ENCODE data around the gene TMTC2.
A peak's percentile ranks its signal among the peaks of the same experiment; 100 is the strongest.

TMTC2 gene

DNA sequence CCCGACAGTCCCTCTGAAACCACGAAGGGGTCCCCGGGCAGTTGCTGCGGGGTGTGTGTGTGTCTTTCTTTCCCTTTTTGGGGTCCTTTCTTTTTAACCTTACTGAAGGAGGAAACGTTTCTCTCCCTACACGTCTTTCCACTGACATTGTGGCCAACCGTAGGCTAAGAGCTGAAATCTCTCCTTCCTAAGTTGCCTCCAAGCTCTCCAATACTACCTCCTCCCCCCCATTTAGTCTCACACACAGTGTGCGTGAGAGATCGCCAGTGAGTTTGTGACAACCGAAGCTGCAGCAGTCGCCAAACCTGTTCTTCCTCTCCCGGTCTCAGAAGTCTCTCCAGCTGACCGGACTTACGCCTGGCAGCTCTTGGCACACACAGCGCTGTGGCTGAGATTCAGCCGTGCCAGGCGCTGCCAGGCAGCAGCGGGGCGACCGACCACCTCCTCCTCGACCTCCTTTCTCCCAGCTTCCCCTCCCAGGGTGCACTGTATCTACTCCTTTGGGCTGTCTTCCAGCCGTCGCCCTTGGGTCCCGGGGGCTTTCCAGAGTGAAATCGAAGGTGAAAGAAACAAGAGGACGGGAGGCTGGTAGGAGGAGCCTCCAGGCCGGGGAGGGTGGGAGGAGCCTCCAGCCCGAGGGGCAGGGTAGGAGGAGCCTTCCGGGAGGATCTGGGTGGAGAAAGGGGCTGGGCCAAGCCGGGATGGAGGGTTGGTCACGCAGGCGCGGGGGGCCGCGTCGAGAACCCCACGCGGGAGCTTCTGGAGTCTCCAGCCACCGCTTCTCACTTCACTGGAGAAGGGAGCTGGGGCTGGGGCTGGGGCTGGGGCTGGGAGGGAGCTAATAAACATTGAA lies at the start of gene TMTC2:
Gene TMTC2, plus strand, starts transcription at position 739 of the 853 bp plus-strand sequence.
- DNase-seq (ENCODE audit: low spot score), result peak; percentile 91

DNA sequence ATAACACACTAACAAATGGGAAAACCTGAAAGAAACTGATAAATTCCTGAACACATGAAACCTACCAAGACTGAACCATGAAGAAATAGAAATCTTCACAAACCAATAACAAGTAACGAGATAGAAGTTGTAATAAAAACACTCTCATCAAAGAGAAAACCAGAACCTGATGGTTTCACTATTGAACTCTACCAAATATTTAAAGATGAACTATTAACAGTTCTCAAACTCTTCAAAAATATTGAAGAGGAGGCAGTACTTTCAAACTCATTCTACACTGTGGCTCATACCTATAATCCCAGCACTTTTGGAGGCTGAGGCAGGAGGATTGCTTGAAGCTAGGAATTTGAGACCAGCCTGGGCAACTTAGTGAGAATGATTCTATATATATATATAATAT lies 48.4 kb upstream of the TMTC2 start:
- DNase-seq (ENCODE audit: low spot score), result no peak

DNA sequence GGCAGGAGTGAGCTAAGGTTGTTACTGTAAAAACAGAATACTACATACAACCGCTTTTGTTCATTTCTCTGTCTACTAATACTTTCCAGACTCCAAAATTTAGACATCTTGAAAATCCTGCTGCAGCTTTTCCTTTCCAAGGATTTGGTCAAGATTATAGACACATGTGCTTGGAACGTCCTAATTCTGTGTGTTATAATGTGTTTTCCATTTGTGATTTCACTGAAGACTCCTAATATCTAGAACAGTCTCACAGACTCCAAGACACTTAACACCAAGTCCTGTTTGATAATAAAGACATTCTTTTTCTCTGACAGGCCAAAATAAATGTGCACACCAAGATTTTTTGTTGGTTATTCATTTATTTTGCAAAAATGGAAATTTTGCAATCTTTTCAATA lies 41.8 kb upstream of the TMTC2 start:
- no peak for DNase-seq (ENCODE audit: low spot score)

DNA sequence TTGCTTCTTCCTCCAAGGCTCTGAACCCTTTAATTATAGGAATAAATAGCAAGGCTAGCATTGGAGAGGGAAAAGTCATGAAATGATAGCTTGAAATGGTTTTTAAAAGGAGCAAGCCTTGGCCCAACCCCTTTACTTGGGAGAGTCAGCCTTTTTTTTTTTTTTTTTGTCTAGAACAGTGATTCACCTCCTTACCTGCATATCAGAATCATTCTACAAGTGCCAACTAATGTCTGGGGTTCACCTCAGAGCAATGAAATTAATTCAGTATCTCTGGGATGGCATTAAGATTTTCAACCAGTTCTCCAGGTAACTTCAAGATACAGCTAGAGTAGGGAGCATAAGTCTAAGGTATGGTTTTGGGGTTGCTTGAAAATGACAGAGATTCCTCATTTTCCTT lies 41.3 kb upstream of the TMTC2 start:
- DNase-seq (ENCODE audit: low spot score), result no peak

DNA sequence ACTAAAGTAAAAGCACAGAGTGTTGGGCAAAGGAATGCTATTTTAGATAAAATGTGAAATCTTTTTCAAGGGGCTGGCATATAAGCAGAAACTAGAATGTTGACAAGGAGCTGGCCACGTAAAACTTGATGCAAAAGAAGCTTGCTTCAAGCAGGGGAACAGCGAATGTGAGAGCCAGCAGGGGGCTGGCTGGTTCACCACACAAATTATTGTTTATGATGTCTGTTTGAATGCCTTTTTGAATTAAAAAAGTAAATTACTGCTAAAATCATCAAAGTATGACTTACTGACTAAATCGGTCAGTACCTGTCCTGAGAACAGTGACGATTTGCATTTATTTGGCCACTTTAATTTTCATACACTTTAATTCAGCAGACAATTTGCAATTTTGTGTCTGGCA lies 38.9 kb upstream of the TMTC2 start:
- no peak for DNase-seq (ENCODE audit: low spot score)

DNA sequence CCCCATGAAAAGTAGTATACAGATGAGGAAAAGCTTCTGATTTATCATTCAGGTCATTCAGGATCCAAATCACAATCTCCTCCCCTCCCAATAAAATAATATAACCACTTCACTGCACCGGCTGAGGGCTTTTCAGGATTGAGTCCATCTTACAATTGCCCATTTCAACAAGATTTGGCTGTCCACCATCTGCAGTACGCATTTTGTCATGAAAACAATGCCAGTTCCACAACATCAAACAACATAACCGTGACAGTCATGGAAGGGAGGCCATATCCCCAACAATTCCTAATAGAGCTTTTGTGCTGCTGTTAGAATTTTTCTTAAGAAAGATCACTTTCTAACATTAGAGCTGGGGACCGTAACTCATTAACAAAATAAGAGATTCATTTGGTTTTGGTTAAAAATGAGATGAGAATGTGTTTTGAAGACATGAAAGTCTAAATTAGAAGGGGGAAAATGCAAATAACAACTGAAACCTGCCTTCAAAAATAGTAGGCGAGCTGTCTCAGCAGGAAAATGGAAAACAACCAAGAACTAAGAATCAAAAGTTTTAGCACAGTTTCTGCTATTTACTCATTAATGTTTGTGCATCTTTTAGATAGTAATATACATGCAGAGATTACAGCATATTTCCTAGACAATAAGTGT lies 38.3 kb upstream of the TMTC2 start:
- DNase-seq (ENCODE audit: low spot score), result no peak

DNA sequence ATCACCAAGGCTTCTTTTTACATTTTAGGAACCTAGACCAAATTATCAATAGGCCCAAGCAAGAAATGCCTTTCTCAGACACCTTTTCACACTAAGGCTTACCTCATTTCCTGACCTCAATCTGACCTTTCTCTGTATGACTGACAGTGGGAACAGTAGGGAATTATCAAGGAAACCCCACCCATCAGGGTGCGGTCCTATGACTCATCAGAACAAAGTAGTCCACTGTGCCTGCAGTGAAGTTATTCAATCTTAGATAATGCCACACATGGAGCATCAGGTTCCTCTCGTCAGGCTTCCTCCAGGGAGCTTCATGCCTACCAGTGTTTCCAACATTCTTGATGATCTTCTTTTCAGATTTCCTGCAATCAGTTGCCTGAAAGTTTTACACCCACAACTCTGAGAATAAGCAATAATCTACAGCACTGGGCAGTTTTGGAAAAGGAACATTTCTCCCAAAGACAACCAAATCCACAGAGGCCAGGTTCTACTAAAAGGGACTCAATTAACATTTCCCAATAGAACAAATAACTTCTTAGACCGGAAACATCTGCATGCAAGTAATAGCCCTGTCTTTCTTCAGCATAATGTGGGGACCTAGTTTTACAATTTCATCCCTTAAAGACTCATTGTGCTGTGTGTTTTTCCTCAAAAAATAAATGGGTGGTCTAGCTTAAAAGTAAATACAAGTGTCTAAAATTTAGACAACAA lies 35.9 kb upstream of the TMTC2 start:
- DNase-seq (ENCODE audit: low spot score), result peak; percentile 17

DNA sequence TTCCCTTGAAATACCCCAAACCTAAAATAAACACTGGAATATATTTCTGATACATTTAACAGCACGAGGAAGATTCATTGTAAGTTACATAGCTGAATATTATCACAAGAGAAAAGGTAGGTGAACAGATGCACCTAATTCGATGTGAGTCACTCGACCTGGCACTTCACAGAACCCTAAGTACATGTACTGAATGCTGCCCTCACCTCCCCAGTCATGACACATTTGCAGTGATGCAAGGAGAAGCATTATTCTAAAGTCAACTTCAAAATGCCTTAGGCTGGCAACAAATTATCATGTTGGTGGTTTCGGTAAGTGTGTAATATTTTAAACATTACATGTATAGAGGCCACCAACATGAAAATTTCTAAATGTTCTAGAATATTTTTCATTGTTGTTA lies 35.2 kb upstream of the TMTC2 start:
- no peak for DNase-seq (ENCODE audit: low spot score)

DNA sequence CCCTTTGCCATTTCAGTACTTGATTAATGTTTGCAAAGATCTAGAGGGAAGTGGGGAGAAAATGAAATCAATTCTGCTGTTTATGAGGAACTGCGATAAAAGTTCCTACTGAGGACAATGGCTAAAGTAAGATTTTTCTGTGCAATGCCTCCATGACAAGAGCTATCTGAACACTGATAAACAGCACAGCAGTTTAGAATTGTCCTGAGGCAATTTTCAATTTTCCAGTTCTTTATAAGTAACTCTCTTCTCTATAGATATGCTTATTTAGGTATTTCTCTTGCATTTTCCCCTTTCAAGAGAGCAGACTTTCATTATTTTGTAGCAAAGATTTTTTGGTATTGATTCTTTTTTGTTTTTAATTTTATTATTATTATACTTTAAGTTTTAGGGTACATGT lies 34.6 kb upstream of the TMTC2 start:
- DNase-seq (ENCODE audit: low spot score), result no peak

DNA sequence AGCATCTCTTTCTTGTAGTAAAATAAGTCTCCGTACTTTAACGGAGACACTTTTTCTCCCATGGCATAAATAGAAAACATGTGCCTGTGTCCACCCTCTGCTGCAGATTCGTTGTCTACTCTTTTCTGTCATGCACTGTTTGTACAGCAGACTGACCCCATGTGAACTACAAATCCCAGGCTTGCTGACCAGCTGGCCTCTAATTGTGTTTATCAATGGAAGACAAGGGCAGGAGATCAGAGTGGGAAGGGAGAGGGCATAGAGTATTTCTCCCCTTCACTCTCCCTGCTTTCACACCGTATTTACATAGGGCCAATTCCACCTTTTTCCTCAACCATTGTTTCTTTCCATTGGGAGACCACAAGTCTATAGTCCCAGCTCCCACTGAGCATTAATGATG lies 31.0 kb upstream of the TMTC2 start:
- no peak for DNase-seq (ENCODE audit: low spot score)

DNA sequence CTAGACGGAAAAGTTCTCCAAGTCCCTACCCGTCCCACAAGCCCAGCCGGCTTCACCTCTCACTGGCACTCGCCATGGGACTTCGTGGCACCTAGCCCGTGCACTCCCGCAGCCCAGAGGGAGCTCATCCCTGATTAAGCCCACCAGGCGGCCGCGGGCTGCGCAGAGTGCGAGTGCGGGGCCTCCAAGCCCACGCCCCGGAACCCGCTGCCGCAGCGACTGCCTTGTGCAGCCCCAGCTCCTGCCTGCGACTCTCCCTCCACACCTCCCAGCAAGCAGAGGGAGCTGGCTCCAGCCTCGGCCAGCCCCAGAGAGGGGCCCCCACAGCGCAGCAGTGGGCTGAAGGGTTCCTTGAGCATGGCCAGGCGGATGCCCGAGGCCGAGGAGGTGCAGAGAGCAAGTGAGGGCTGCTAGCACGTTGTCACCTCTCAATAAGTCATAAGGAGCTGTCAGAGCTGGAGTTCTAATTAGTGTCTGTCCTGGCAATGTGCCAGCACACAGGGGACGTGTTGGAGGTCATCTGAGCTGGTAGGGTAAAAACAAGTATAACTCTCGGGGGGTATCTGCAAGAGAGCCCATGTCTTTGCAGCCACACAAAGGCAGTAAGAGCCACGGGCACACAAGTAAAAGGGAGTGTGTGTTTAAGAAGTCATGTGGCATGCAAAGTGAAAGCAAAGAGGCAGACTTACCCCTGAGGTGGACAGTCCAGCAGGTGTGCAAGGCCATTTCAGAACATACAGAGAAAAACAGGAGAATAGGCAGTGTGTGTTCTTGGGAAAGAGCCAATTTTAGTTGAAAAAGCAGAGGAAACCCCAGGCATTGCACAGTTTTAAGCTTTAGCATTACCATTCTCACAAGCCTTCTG lies 27.1 kb upstream of the TMTC2 start:
- DNase-seq (ENCODE audit: low spot score), result no peak

DNA sequence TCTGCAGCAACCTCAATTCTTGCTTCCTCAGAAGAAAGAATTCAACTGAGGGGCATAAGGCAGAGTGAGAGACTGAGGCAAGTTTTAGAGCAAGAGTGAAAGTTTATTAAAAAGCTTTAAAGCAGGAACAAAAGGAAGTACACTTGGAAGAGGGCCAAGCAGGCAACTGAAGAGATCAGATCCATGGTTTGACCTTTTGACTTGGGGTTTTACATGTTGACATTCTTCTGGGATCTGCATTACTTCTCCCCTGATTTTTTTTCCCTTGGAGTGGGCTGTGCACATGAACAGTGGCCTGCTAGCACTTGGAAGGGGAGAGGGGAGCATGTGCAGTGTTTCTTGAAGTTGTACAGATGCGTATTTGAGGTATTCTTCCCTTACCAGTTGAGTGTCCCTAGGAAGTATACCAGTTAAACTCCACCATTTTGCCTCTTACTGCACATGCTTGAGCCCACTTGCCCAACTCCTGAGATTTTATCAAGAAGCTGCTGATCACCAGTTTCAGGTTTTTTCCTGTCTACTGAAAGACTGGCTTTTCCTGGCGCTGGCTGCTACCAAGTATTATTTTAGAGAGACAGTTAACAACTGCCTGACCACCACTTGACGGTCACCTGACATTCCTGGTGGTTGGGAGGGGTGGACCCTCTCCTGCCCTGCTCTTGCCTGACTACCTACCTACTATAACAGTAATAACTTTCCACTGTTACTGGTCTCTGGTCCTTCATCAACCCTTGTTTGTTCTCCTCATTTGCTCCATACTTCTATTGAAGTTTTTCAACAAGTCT lies 26.0 kb upstream of the TMTC2 start:
- no peak for DNase-seq (ENCODE audit: low spot score)

DNA sequence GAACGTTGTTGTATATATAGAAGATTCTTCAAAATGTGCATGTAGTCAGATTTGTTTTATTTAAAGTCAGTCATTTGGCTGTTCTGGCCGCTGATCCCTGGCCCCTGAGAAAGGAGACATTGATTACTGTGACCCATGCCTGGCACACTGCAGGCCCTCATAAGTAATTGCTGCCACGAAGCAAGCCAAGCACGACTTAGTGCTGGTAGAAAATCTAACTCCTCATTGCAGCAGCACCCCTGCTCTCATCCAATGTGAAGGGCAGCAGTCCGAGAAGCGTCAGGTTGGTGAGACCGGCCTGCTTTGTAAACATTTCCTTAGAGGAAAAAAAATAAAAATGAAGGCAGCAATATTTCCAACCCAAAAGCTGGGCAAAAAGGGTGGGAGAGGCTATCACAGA lies 22.8 kb upstream of the TMTC2 start:
- DNase-seq (ENCODE audit: low spot score), result no peak

DNA sequence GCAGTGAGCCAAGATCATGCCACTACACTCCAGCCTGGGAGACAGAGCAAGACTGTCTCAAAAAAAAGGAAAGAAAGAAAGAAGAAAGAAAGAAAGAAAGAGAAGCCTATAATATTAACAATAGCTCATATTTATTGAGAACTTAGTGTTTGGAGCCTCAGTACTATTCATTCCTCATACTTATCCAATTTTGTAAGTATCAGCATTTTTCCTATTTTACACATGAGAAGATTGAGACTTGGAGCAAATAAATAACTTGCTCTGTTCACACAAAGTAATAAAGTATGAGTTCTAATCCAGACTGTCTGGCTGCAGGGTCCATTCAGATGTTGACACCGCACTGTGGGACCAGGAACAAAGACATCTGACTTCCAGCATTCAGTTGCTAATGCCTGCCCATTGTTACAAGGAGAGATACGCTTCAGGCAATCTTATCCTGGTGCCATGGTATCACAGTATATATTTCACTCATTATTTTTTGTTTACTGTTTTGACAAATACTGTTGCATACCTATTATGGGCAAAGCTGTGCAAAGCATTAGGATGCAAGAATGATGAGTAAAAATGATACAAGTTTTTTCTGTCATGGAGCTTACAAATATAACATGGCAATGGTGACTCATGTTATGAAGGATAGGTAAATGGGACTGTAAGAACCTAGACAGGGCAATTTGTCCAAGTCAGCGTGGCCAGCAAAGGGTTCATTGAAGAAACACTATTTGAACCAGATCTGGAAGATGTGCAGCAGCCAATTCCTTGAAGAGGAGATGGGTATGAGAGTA lies 21.4 kb upstream of the TMTC2 start:
- no peak for DNase-seq (ENCODE audit: low spot score)

DNA sequence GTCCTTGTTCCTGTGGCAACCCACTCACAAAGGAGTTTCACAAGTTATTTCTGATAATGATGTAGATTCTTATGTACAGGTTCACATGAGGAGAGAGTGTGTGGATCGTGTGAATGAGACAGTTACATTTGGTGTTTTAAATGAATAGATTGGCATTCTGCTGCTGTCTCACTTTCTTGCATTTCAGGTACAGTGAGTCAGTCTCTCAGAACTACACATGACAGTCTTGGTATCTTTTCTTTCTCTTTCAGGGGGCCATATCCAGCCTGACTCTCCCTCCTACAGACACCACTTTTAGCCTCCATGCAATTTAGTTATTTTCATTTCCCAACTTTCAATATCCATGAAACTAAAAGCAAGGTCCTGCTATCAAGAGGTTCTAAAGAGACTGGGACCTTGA lies 19.9 kb upstream of the TMTC2 start:
- DNase-seq (ENCODE audit: low spot score), result no peak

DNA sequence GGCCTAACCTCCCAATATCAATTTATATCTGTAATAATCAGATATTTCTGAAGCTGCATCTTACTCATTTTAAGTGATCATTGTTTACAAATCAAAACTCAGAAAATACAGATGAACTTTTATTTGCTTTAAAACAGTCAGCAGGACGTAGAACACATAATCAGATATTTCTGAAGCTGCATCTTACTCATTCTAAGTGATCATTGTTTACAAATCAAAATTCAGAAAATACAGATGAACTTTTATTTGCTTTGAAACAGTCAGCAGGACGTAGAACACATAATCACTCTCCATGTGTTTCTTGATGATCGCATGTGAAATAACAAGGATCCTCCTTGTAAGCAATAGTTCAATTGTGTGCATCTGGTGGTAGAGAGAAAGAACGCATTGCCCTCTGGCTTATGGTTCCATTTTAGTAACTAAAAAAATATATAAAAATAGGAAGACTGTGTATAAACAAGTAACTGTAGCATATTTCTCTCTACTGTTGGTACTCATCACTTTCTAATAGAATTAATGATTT lies 15.0 kb upstream of the TMTC2 start:
- DNase-seq (ENCODE audit: low spot score), result no peak

DNA sequence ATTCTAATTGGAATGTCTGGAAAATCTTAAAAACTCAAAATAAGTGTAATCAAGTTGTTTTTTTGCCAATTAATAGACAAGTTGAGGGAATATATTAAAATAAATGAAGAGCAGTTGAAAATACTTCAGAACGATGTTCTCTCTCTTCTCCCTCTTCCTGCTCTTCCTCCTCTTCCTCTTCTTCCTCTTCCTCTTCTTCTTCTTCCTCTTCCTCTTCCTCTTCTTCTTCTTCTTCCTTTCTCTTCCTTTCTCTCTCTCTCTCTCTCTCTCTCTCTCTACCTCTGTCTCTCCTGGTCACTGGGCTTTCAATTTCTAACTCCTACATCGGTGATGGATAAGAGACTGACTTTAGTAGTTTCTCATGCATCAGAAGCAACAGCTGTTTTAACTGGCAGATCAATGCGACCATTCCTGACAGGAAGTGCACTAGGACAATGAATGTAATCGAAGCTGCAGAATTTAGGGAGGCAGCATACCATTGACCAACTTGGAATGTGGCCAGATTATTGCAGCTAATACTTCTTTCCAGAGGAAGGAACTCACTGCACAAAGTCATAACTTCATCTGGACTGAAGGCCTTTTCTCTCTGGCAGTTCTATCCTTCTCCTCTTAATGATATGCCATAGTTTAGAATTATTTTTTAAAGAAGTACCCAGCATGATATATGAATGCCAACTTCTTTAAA lies 13.8 kb upstream of the TMTC2 start:
- DNase-seq (ENCODE audit: low spot score), result no peak

DNA sequence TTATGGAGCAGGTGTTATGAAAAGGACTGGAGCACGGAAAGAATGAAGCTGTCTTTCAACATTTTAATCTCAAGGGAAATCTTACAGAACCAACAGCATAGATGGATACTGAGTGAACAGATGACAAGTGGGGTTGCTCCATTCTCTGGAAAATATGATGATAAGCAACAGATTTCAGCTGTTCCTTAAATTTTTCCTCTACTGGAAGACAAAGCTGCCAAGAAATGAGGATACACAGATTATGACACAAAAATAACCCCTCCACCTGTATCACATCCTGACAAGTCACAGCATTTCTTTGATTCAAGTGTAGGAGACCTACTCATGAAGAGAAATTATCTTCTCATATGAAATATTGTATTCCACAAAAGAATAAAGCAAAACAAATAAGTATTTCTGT lies 13.0 kb upstream of the TMTC2 start:
- DNase-seq (ENCODE audit: low spot score), result no peak

DNA sequence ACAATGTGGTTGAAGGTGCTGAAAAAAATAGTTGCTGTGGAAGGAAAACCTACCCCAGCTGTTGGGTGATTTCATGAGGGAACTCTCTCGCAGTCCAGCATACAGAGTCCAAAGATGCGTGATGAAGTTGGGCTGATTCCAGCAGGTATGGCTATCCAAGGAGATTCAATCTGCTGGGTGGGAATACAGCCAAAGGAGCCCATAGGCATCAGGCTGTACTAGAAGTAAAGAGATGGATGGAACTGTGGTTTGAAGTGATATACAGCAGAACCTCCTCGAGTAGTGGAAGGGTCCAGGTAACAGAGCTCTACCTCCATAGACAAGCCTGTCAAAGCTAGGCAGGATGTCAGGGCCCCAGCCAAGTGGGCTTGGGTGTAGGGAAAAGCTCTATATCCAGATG lies 11.5 kb upstream of the TMTC2 start:
- no peak for DNase-seq (ENCODE audit: low spot score)

DNA sequence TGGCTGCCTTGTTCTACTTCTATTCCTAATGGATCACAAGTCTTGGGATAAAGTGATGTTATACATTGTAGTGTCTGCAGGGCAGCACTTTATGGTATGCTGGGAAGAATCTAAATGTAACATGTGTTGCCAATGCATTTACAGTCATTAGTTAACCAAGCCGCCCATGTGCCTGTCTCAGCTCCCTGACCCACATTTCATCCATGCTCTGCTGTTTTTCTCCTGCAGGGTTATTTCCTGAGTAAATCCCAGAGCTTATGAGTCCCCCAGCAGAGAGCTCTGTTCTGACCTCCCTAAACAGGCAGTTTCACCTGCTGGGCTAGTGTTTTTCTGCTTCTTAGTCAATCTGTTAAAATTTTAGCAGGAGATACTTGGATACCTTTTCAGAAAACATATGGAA lies 4.4 kb upstream of the TMTC2 start:
- no peak for DNase-seq (ENCODE audit: low spot score)
